Testis (tissue), 2 donors: ENCODE data around the gene CDH22.

Experiments
- POLR2A ChIP-seq: fragments of 450-650 bp; IDR thresholded peaks from one replicate; pipeline ENCODE4 v1.6.1; 2017; ENCODE audit warnings: antibody characterized with exemption, mild to moderate bottlenecking, moderate library complexity
- TF ChIP-seq, protein P1 (sequence below), 3 experiments: fragments of 450-650 bp in 2 of 3; fragments of 200-600 bp in 1 of 3; sonication (generic) in 1 of 3; IDR thresholded peaks; one replicate each; pipeline ENCODE4 v1.5.1; 2016 to 2019; ENCODE audit warnings: antibody characterized with exemption in 3 of 3, mild to moderate bottlenecking in 2 of 3, moderate library complexity in 1 of 3

- no peak for TF ChIP-seq POLR2A
- TF ChIP-seq, protein P1, sequence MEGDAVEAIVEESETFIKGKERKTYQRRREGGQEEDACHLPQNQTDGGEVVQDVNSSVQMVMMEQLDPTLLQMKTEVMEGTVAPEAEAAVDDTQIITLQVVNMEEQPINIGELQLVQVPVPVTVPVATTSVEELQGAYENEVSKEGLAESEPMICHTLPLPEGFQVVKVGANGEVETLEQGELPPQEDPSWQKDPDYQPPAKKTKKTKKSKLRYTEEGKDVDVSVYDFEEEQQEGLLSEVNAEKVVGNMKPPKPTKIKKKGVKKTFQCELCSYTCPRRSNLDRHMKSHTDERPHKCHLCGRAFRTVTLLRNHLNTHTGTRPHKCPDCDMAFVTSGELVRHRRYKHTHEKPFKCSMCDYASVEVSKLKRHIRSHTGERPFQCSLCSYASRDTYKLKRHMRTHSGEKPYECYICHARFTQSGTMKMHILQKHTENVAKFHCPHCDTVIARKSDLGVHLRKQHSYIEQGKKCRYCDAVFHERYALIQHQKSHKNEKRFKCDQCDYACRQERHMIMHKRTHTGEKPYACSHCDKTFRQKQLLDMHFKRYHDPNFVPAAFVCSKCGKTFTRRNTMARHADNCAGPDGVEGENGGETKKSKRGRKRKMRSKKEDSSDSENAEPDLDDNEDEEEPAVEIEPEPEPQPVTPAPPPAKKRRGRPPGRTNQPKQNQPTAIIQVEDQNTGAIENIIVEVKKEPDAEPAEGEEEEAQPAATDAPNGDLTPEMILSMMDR (IDR thresholded peaks at IDR 0.05): no peak
Measured at GRCh38 chr20:46235077-46235476, 73.2 kb downstream of the CDH22 start.
